GM12875 (cell line): ENCODE data around the gene CPNE7.

Experiments
- H3K4me3 ChIP-seq: one replicate; pipeline ENCODE4 v1.5.1; 2011; ENCODE audit warnings: low read depth, low read length, control low read depth
- CTCF ChIP-seq: IDR thresholded peaks from 2 replicates; pipeline ENCODE4 v1.5.1; 2011; ENCODE audit warnings: low read depth, mild to moderate bottlenecking, control low read depth, inconsistent platforms, low read length, moderate library complexity, borderline replicate concordance; ENCODE audit not compliant: insufficient read depth

The CPNE7 gene

GRCh38 chr16:89536886-89537548 is 38.5 kb upstream of the CPNE7 start:
- H3K4me3 ChIP-seq, result no peak overlapping the region
- TF ChIP-seq CTCF, result no peak

- H3K4me3 ChIP-seq, result no peak overlapping the region
- no peak for TF ChIP-seq CTCF
Measured at GRCh38 chr16:89537549-89537925, 38.0 kb upstream of the CPNE7 start.

- no peak overlapping the region for H3K4me3 ChIP-seq
- no peak for TF ChIP-seq CTCF
Measured at GRCh38 chr16:89538286-89538685, 37.3 kb upstream of the CPNE7 start.

GRCh38 chr16:89540557-89540956 is 35.0 kb upstream of the CPNE7 start:
- no peak overlapping the region for H3K4me3 ChIP-seq
- TF ChIP-seq CTCF, result no peak

- no peak for TF ChIP-seq CTCF
Measured at GRCh38 chr16:89541792-89542191, 33.8 kb upstream of the CPNE7 start.

GRCh38 chr16:89544113-89544512 is 31.4 kb upstream of the CPNE7 start:
- no peak overlapping the region for H3K4me3 ChIP-seq
- no peak for TF ChIP-seq CTCF

More at GRCh38 chr16:89541792-89542191, 33.8 kb upstream of the CPNE7 start:
- H3K4me3 ChIP-seq, result no peak overlapping the region

GRCh38 chr16:89544713-89545043 is 30.9 kb upstream of the CPNE7 start:
- H3K4me3 ChIP-seq, result no peak overlapping the region
- no peak for TF ChIP-seq CTCF
